Type B pancreatic cell (in vitro differentiated cells): ENCODE data around the gene TMEM178B. TPM values are rescaled to one million over a fixed set of nuclear protein-coding genes. Genes with fewer than 3 reads are reported as not detected.
A peak's percentile ranks its signal among the peaks of the same experiment; 100 is the strongest.

Source experiments
- DNase-seq: peaks from one replicate; pipeline ENCODE4 v3.0.0; 2021; ENCODE audit warnings: mixed read lengths; ENCODE audit not compliant: unreplicated experiment; ENCODE audit errors: extremely low spot score
- H3K27ac Mint-ChIP-seq: 2 replicates; pipeline ENCODE4 v1.8.0; 2021; ENCODE audit warnings: mild to moderate bottlenecking, mixed read lengths
- H3K27me3 Mint-ChIP-seq: 2 replicates; pipeline ENCODE4 v1.8.0; 2021; ENCODE audit warnings: mixed read lengths
- H3K36me3 Mint-ChIP-seq: 2 replicates; pipeline ENCODE4 v1.8.0; 2021; ENCODE audit warnings: mixed read lengths
- H3K4me1 Mint-ChIP-seq: one replicate; pipeline ENCODE4 v1.8.0; 2021; ENCODE audit warnings: mixed read lengths; ENCODE audit not compliant: unreplicated experiment
- H3K4me3 Mint-ChIP-seq: 2 replicates; pipeline ENCODE4 v1.8.0; 2021; ENCODE audit warnings: mild to moderate bottlenecking, mixed read lengths
- H3K9me3 Mint-ChIP-seq: 2 replicates; pipeline ENCODE4 v1.8.0; 2021; ENCODE audit warnings: mixed read lengths
- CTCF ChIP-seq: fragments of 200-600 bp; sonication (generic); conservative IDR thresholded peaks from 2 replicates; pipeline ENCODE4 v1.5.0; 2021; ENCODE audit warnings: antibody characterized with exemption, mild to moderate bottlenecking
- total RNA-seq: library from RNA; stranded (reverse); gene quantifications from 2 replicates; pipeline ENCODE4 v1.2.1, GENCODE V29; 2021; ENCODE audit warnings: low replicate concordance

TMEM178B gene
- total RNA-seq, 1 donor from 2014 or later: 8.7 TPM

GRCh38 chr7:141157138-141157765 lies 83.4 kb downstream of the TMEM178B start:
- Mint-ChIP-seq H3K4me3 (no peak overlapping the region), H3K27me3 (no peaks in the 10 kb centered on the region), H3K9me3 (no peaks in the 10 kb centered on the region), H3K27ac (no peak overlapping the region), H3K36me3 (no peaks in the 10 kb centered on the region), H3K4me1 (peaks cover 6% of the 10 kb centered on the region)
- no peak for TF ChIP-seq CTCF
- no peak for DNase-seq

- Mint-ChIP-seq H3K27me3 (no peaks in the 10 kb centered on the region), H3K4me3 (no peak overlapping the region), H3K9me3 (no peaks in the 10 kb centered on the region), H3K4me1 (peaks cover 6% of the 10 kb centered on the region), H3K27ac (no peak overlapping the region), H3K36me3 (no peaks in the 10 kb centered on the region)
- DNase-seq: no peak
- TF ChIP-seq CTCF: no peak
Measured at GRCh38 chr7:141158561-141158960, 84.7 kb downstream of the TMEM178B start.

- Mint-ChIP-seq H3K27me3 (no peaks in the 10 kb centered on the region), H3K27ac (no peak overlapping the region), H3K36me3 (no peaks in the 10 kb centered on the region), H3K4me1 (peaks cover 6% of the 10 kb centered on the region), H3K4me3 (no peak overlapping the region), H3K9me3 (no peaks in the 10 kb centered on the region)
- DNase-seq: no peak
- TF ChIP-seq CTCF: no peak
Measured at GRCh38 chr7:141160246-141160860, 86.5 kb downstream of the TMEM178B start.

- Mint-ChIP-seq H3K9me3 (no peaks in the 10 kb centered on the region), H3K27me3 (no peaks in the 10 kb centered on the region), H3K27ac (peak overlapping the region; percentile 32), H3K4me1 (peaks cover 6% of the 10 kb centered on the region), H3K4me3 (no peak overlapping the region), H3K36me3 (no peaks in the 10 kb centered on the region)
- DNase-seq: no peak
- no peak for TF ChIP-seq CTCF
Measured at GRCh38 chr7:141161550-141162535, 88.0 kb downstream of the TMEM178B start.

GRCh38 chr7:141165521-141165920 lies 91.7 kb downstream of the TMEM178B start:
- no peak for TF ChIP-seq CTCF
- Mint-ChIP-seq H3K4me3 (no peak overlapping the region), H3K4me1 (peaks cover 6% of the 10 kb centered on the region), H3K27ac (no peak overlapping the region), H3K27me3 (no peaks in the 10 kb centered on the region), H3K36me3 (no peaks in the 10 kb centered on the region), H3K9me3 (no peaks in the 10 kb centered on the region)
- no peak for DNase-seq
